Uterus (tissue), 2 donors: ENCODE data around the gene RSPH1.

ENCODE experiments used
- CTCF ChIP-seq, 4 experiments: fragments of 200-600 bp in 2 of 4; fragments of 450-650 bp in 2 of 4; sonication (generic) in 2 of 4; IDR thresholded peaks; one replicate each; pipeline ENCODE4 v1.5.1; 2016 to 2019; ENCODE audit warnings: antibody characterized with exemption in 4 of 4, mild to moderate bottlenecking in 2 of 4, moderate library complexity in 1 of 4
- POLR2A ChIP-seq, 2 donors: fragments of 450-650 bp; IDR thresholded peaks; one replicate each; pipeline ENCODE4 v1.6.1; 2016; ENCODE audit warnings: antibody characterized with exemption in 2 of 2, mild to moderate bottlenecking in 1 of 2, moderate library complexity in 1 of 2

GRCh38 chr21:42531771-42532170 is 35.7 kb upstream of the RSPH1 start:
- no peak for TF ChIP-seq CTCF (IDR thresholded peaks at IDR 0.05)
- no peak for TF ChIP-seq POLR2A (IDR thresholded peaks at IDR 0.05)
